HUES48 (cell line): ENCODE results near the gene AJAP1.

ENCODE experiments used
- H3K27ac ChIP-seq: one replicate; pipeline ENCODE4 v1.7.0; 2013; ENCODE audit warnings: low read depth, low read length, inconsistent platforms
- H3K27me3 ChIP-seq: 2 replicates; pipeline ENCODE4 v1.6.1; 2013; ENCODE audit warnings: mild to moderate bottlenecking, low read length; ENCODE audit not compliant: control insufficient read depth, insufficient read depth
- H3K36me3 ChIP-seq: 2 replicates; pipeline ENCODE4 v1.6.1; 2013; ENCODE audit warnings: low read length; ENCODE audit not compliant: control insufficient read depth, insufficient read depth
- H3K4me1 ChIP-seq: 2 replicates; pipeline ENCODE4 v1.6.1; 2013; ENCODE audit warnings: mild to moderate bottlenecking, low read length; ENCODE audit not compliant: control insufficient read depth, insufficient read depth
- H3K4me3 ChIP-seq: 2 replicates; pipeline ENCODE4 v1.5.1; 2013; ENCODE audit warnings: mild to moderate bottlenecking, low read depth, low read length
- H3K9ac ChIP-seq: 2 replicates; pipeline ENCODE4 v1.6.1; 2013; ENCODE audit warnings: mild to moderate bottlenecking, low read depth, low read length, moderate library complexity
- H3K9me3 ChIP-seq: 2 replicates; pipeline ENCODE4 v1.6.1; 2013; ENCODE audit warnings: low read length; ENCODE audit not compliant: control insufficient read depth, insufficient read depth

The AJAP1 gene

DNA sequence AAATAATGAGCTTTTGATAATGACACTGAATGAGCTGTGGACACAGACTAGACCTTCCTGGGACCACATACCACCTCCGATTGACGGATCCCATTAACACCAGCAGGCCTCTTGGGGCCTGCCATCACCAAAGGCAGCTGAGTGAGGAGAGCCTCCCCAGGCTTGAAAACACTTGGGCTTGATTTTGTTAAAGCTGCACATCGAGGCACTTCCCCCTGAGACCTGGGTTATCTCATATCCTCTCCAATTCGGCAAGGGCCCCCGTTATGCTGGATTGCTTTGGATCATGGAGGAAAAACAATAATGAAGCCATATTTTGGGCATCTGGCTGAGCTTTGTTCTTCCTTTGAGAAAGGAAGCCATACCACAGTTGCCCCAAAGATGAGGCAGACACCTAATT is 143.0 kb downstream of the AJAP1 start:
- Histone ChIP-seq H3K9ac (no peak overlapping the region), H3K27me3 (no peaks in the 10 kb centered on the region), H3K27ac (no peak overlapping the region)

DNA sequence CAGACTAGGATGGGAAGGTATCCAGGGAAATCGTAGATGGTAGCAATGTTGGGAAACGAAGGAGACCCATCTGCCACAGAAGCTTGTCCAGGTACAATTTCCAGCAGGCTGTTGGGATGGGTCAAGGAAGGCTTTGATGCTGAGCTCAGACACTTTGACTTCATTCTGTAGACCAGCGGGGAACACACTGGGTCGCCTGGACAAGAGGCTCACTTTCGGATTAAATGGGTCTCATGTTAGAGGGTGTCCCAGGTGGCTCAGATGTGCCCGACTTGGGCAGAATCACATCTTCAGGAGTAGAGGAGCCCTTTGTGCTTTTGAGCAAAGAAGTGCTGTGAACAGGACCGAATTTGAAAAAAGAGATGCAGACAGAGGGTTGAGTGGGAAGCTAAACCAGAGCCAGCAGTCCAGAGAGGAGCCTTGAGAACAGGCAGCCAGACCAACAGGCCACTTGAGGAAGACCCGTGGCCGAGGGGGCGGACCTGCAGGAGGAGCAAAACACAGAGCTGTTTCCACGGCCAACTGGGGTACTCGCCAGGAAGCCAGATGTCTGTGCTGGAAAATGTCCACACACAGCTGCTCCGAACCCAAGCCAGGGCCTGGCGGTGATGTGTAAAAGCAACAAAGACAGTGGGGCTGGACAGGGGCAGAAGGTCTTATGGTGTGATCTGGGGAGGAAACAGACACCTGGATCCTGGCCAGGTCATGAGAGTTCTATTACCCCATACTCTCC is 146.9 kb downstream of the AJAP1 start:
- H3K9ac ChIP-seq, result no peak overlapping the region
- no peaks in the 10 kb centered on the region for H3K36me3 ChIP-seq
- no peaks in the 10 kb centered on the region for H3K4me1 ChIP-seq
- no peak overlapping the region for H3K4me3 ChIP-seq
- H3K9me3 ChIP-seq, result peaks cover 2% of the 10 kb centered on the region; the same call in 1 of the 2 replicates
- no peaks in the 10 kb centered on the region for H3K27me3 ChIP-seq
- no peak overlapping the region for H3K27ac ChIP-seq

More for the DNA sequence above, 143.0 kb downstream of the AJAP1 start:
- H3K4me3 ChIP-seq, result no peak overlapping the region
- H3K9me3 ChIP-seq, result peaks cover 16% of the 10 kb centered on the region
- H3K36me3 ChIP-seq, result no peaks in the 10 kb centered on the region
- no peaks in the 10 kb centered on the region for H3K4me1 ChIP-seq

DNA sequence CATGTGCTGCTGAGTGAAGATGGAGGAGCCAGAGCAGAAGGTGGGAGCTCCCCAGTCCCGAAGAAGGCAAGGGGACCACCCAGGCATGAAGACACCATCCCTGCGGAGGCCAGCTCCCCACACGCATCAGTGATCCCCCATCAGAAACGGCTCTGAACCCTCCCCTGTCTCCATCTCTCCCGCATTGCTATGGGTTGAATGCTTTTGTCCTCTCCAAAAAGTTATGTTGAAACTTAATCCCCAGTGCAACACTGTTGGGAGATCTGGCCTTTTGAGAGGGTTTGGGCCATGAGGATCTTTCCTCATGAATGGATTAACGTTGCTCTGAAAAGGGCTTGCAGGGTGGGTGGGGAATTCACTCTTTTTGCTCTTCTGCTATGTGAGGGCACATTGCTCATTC is 147.6 kb downstream of the AJAP1 start:
- no peaks in the 10 kb centered on the region for H3K36me3 ChIP-seq
- H3K4me3 ChIP-seq, result no peak overlapping the region
- no peaks in the 10 kb centered on the region for H3K4me1 ChIP-seq
- no peaks in the 10 kb centered on the region; the same call in 1 of the 2 replicates for H3K9me3 ChIP-seq
- no peak overlapping the region for H3K27ac ChIP-seq
- no peak overlapping the region for H3K9ac ChIP-seq
- no peaks in the 10 kb centered on the region for H3K27me3 ChIP-seq

DNA sequence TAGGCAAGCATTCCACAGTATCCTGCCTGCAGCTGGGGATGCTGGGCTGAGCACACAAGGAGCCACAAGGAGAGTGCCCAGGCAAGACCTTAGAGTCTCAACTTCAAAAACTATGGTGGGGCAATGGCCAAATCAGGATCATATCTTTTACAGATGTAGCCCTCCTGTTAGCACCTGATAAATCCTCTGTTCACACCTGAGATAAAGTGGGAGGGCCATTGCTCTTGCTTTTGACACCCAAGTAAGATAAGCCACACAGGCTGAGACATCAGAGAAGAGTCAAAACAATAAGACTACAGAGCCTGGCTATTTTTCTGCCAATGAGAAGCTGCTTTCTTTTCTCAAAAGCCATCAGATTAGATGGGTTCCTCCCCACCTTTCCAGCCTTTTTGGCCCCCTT is 148.9 kb downstream of the AJAP1 start:
- no peaks in the 10 kb centered on the region for H3K27me3 ChIP-seq
- H3K9ac ChIP-seq, result no peak overlapping the region

DNA sequence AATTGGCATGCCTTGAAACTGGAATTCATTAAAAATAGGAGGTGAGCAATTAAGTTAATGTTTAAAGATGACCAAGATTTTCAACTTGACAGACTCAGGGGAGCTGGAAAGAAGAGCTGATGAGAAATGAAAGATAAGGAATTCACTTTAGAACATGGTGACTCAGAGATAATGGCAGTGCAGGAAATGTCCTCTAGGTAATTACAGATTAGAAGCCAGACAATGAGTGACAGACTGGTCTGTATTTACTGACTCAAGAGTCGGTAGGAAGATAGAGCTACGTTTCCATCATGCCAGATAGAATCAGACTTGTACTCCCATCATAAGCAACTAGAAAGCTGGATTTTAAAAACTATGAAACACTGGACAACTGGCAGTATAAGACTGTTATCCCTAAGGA is 151.6 kb downstream of the AJAP1 start:
- Histone ChIP-seq H3K27me3 (no peaks in the 10 kb centered on the region), H3K9ac (no peak overlapping the region), H3K4me1 (no peaks in the 10 kb centered on the region), H3K36me3 (no peaks in the 10 kb centered on the region), H3K27ac (no peak overlapping the region), H3K4me3 (no peak overlapping the region), H3K9me3 (peaks cover 3% of the 10 kb centered on the region)

More for the DNA sequence above, 148.9 kb downstream of the AJAP1 start:
- Histone ChIP-seq H3K27ac (no peak overlapping the region), H3K36me3 (no peaks in the 10 kb centered on the region), H3K4me1 (no peaks in the 10 kb centered on the region), H3K4me3 (no peak overlapping the region), H3K9me3 (no peaks in the 10 kb centered on the region; the same call in 1 of the 2 replicates)

DNA sequence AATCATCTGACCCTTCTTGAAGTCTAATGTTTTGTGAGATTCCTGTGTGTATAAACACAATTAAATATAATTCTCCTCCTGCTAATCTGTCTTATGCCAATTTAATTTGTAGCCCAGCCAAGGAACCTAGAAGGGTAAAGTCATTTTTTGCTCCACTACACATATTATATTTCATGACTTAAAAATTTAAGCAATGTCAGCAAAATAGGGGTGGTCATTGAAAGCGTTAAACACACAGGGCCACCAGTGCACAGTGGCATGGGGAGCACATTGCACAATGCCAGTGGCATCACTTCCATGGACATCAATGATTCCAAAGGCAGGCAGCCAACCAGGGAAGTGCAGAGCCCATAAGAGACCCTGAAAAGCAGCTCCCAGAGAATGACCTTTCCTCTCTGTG is 166.1 kb downstream of the AJAP1 start:
- no peaks in the 10 kb centered on the region for H3K27me3 ChIP-seq
- no peak overlapping the region for H3K9ac ChIP-seq

DNA sequence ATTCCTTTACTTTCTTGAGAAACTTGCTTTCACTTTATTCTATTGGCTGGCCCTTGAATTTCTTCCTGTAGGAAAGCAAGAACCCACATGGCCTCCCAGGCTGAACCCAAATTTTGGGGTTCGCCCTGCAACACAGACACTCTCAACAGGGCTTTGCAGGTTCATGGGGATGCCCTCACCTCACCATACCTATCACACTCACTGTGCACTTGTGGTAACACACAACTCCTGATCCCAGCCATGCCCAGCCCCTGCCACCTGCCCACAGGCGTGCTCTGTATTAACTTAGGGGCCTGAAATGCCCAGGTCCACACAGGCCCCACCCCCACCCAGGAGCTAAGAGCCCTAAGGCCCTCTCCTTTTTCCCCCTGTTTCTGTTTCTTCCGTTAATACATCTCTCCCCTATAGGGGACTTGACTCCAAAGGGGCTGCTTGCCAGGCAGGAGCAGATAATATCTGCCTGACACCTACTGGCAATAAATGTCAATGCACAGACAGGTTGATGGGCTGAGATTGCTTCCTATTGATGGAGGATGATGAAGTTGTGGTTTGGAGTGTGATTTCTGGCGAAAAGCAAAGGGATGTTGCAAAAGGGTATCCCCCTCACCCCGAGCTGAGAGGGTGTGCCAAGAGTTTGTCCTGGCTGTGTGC is 171.5 kb downstream of the AJAP1 start:
- Histone ChIP-seq H3K9ac (no peak overlapping the region), H3K4me3 (no peak overlapping the region), H3K36me3 (no peaks in the 10 kb centered on the region), H3K4me1 (peaks cover 3% of the 10 kb centered on the region; the same call in 1 of the 2 replicates), H3K27me3 (no peaks in the 10 kb centered on the region), H3K27ac (no peak overlapping the region), H3K9me3 (0 out of 2 replicates have a peak, but pooled peaks cover 5% of the 10 kb centered on the region)

More for the DNA sequence above, 166.1 kb downstream of the AJAP1 start:
- Histone ChIP-seq H3K4me3 (no peak overlapping the region), H3K27ac (no peak overlapping the region), H3K9me3 (peaks cover 16% of the 10 kb centered on the region; the same call in 1 of the 2 replicates), H3K4me1 (peaks cover 7% of the 10 kb centered on the region; the same call in 1 of the 2 replicates), H3K36me3 (no peaks in the 10 kb centered on the region)

DNA sequence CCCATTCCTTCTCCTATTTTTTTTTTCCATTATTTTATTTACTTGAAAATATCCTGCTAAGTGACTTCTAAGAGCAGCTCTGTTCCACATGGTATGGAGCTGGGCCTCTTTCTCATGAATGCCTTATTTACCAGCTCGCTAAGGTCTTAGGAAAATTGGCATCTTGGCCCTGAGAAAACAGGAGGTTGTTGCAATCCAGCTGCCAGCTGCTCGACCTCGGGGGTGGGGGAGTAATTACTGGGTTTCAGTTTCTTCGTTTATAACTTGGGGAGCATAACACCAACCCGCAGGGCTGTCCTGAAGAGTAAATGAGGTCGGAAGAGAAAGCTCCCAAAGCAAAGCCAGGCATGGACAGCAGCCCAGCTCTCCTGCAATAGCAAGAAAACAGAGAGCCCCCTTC is 176.3 kb downstream of the AJAP1 start:
- H3K27me3 ChIP-seq, result no peaks in the 10 kb centered on the region

DNA sequence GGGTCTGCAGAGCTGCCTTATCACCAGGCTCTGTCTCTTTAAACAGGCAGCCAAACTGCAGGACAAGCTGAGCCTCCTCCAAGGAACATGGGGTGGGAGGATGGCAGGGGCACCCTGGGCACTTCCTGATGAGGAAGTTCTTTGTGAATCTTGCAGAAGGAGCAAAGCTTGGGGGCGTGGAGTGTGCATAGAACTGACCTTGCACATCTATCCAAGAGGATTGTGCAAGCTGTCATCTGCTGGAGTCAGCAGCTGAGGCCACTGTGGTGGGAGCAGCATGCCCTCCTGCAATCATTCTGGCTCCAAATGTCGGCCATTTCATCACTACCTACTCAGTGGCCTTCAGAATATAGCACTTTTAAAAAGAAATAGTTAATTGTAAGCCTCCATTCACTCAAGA is 182.2 kb downstream of the AJAP1 start:
- Histone ChIP-seq H3K9ac (no peak overlapping the region), H3K4me3 (no peak overlapping the region), H3K4me1 (no peaks in the 10 kb centered on the region), H3K36me3 (no peaks in the 10 kb centered on the region), H3K9me3 (peaks cover 14% of the 10 kb centered on the region), H3K27me3 (no peaks in the 10 kb centered on the region), H3K27ac (no peak overlapping the region)

More for the DNA sequence above, 176.3 kb downstream of the AJAP1 start:
- no peak overlapping the region for H3K4me3 ChIP-seq
- no peak overlapping the region for H3K9ac ChIP-seq
- H3K4me1 ChIP-seq, result no peaks in the 10 kb centered on the region
- H3K36me3 ChIP-seq, result no peaks in the 10 kb centered on the region
- no peak overlapping the region for H3K27ac ChIP-seq
- peaks cover 3% of the 10 kb centered on the region; the same call in 1 of the 2 replicates for H3K9me3 ChIP-seq

DNA sequence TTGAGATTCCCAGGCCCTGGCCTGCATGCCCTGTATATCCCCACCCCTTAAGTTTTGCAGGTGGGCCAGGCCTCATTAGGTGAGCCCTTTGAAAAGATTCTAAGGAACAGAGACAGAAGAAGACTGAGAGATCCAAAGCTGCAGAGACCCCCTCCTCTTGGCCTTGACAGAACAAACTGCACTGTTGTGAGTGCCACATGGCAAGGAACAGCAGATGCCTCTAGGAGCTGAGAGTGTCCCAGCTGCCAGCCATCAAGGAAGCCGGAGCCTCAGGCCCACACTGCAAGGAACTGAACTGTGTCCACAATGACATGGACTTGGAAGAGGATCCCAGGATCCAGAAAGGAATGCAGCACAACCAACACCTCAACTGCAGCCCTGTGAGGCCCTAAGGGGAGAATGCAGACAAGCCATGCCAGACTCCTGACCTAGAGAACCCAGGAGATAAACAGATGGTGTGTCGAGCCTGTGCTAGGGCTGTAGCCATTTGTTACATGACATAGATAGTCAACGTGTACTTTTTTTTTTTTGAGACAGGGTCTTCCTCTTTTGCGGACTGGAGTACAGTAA is 182.7 kb downstream of the AJAP1 start:
- Histone ChIP-seq H3K9ac (no peak overlapping the region), H3K27ac (no peak overlapping the region)

DNA sequence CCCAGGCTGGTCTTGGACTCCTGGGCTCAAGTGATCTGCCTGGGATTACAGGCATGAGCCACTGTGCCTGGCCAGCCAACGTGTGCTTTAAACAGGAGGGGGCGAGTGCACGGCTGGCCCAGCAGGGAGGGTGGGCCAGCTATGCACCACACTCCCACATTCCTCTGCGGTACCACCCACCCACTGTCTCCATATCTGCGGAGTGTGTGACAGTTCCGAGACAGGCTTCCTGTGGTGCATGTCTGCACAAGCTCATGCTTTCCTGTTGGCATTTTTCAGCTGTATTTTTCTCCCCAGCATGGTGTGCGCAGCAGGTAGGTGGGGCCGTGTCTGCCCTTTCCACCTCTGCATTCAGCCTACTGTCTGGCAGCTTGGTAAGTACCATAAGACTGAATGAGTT is 183.3 kb downstream of the AJAP1 start:
- no peaks in the 10 kb centered on the region for H3K27me3 ChIP-seq
- H3K27ac ChIP-seq, result no peak overlapping the region
- H3K4me3 ChIP-seq, result no peak overlapping the region
- H3K4me1 ChIP-seq, result no peaks in the 10 kb centered on the region
- H3K9ac ChIP-seq, result no peak overlapping the region
- peaks cover 14% of the 10 kb centered on the region for H3K9me3 ChIP-seq
- H3K36me3 ChIP-seq, result no peaks in the 10 kb centered on the region

More for the DNA sequence above, 182.7 kb downstream of the AJAP1 start:
- Histone ChIP-seq H3K4me1 (no peaks in the 10 kb centered on the region), H3K36me3 (no peaks in the 10 kb centered on the region), H3K4me3 (no peak overlapping the region), H3K9me3 (peaks cover 14% of the 10 kb centered on the region), H3K27me3 (no peaks in the 10 kb centered on the region)
